K562 (cell line): ENCODE data around the gene ZNF787.

Experiments
- ATF3 ChIP-seq, 2 experiments: fragments of 450-650 bp in 1 of 2; sonication (generic) in 1 of 2; formaldehyde crosslinking in 1 of 2; IDR thresholded peaks in 1 of 2; conservative IDR thresholded peaks in 1 of 2; 2 replicates each; pipeline versions ENCODE4 v1.6.1 to v1.8.1; 2016 to 2023; ENCODE audit warnings: mild to moderate bottlenecking in 2 of 2, moderate library complexity in 2 of 2, inconsistent platforms in 1 of 2, missing genetic modification reagents in 1 of 2
- BRF1 ChIP-seq: IDR thresholded peaks from 3 replicates; pipeline ENCODE4 v1.6.1; 2011; ENCODE audit warnings: borderline replicate concordance, mild to moderate bottlenecking; ENCODE audit not compliant: insufficient read length; ENCODE audit errors: extremely low read depth
- CTCF ChIP-seq, 3 experiments: IDR thresholded peaks in 2 of 3; conservative IDR thresholded peaks in 1 of 3; 2 replicates each; pipeline ENCODE4 v1.5.1; 2011 to 2012; ENCODE audit warnings: low read length in 3 of 3, mild to moderate bottlenecking in 3 of 3, control low read depth in 2 of 3, improper control_type of control experiment in 1 of 3, inconsistent platforms in 1 of 3, low read depth in 1 of 3, mixed read lengths in 1 of 3, moderate library complexity in 1 of 3; ENCODE audit not compliant: insufficient read depth in 2 of 3
- E2F8 ChIP-seq: fragments of 450-650 bp; IDR thresholded peaks from 2 replicates; pipeline ENCODE4 v1.7.1; 2018; ENCODE audit warnings: mild to moderate bottlenecking, low read depth; ENCODE audit not compliant: partially characterized antibody
- KLF1 ChIP-seq: fragments of 450-650 bp; IDR thresholded peaks from 2 replicates; pipeline ENCODE4 v1.6.1; 2016; ENCODE audit warnings: missing genetic modification characterization, missing compliant biosample characterization
- PHB2 ChIP-seq: fragments of 450-650 bp; IDR thresholded peaks from 2 replicates; pipeline ENCODE4 v1.6.1; 2017; ENCODE audit warnings: low read depth
- PKNOX1 ChIP-seq: fragments of 450-650 bp; IDR thresholded peaks from 2 replicates; pipeline ENCODE4 v1.6.1; 2016
- TCFL5 ChIP-seq: fragments of 250-450 bp; sonication (Bioruptor Pico); conservative IDR thresholded peaks from 2 replicates; pipeline ENCODE4 v1.6.1; 2021; ENCODE audit warnings: mild to moderate bottlenecking, moderate library complexity, matching md5 sums
- TRIM24 ChIP-seq, 2 experiments: fragments of 450-650 bp; IDR thresholded peaks; 2 replicates each; pipeline ENCODE4 v1.6.1; 2016
- ZBTB43 ChIP-seq: sonication (generic); formaldehyde crosslinking; IDR thresholded peaks from 2 replicates; pipeline ENCODE4 v1.8.0; 2023; ENCODE audit warnings: mild to moderate bottlenecking, missing genetic modification reagents
- ZFX ChIP-seq: sonication (generic); formaldehyde crosslinking; IDR thresholded peaks from 2 replicates; pipeline ENCODE4 v1.8.0; 2022; ENCODE audit warnings: mild to moderate bottlenecking, missing genetic modification reagents, moderate library complexity
- ZHX1 ChIP-seq: fragments of 150-350 bp; conservative IDR thresholded peaks from 2 replicates; pipeline ENCODE4 v1.6.1; 2014; ENCODE audit warnings: low read length

- TF ChIP-seq PHB2 (no peak), BRF1 (no peak), E2F8 (no peak), ZBTB43 (CRISPR knock-in tag) (no peak), ZHX1 (no peak), KLF1 (tag) (no peak), CTCF (IDR thresholded peaks at IDR 0.05 in 2 of 3, conservative IDR thresholded peaks at IDR 0.05 in 1 of 3; ENCODE audit: insufficient read depth in 2 of 3, low read depth in 1 of 3, low read length in 3 of 3) (no peak), ZFX (CRISPR knock-in tag) (no peak), ATF3 (IDR thresholded peaks at IDR 0.05) (no peak), ATF3 (CRISPR knock-in tag; conservative IDR thresholded peaks at IDR 0.05) (no peak), TCFL5 (CRISPR knock-in tag) (no peak), TRIM24 (IDR thresholded peaks at IDR 0.05) (no peak), PKNOX1 (no peak)
Measured at GRCh38 chr19:56147307-56147706, 26.2 kb upstream of the ZNF787 start.
